OCI-LY1 (cell line): Measurements from ENCODE around the gene SLC25A26.

Source experiments
- H2AFZ ChIP-seq: fragments of 200-600 bp; sonication (generic), shearing (Covaris generic); 2 replicates; pipeline ENCODE4 v1.6.0; 2014; ENCODE audit warnings: antibody characterized with exemption, mild to moderate bottlenecking, low read length
- H3F3A ChIP-seq: fragments of 200-600 bp; sonication (generic), shearing (Covaris generic); 2 replicates; pipeline ENCODE4 v1.6.0; 2014; ENCODE audit warnings: mild to moderate bottlenecking, antibody characterized with exemption, low read length, moderate library complexity; ENCODE audit not compliant: insufficient read depth
- H3K27ac ChIP-seq: fragments of 200-600 bp; sonication (generic); 2 replicates; pipeline ENCODE4 v1.5.1; 2014; ENCODE audit warnings: low read length, mixed run types, mild to moderate bottlenecking, low read depth; ENCODE audit not compliant: poor library complexity, severe bottlenecking
- H3K27me3 ChIP-seq: fragments of 200-600 bp; sonication (generic); 2 replicates; pipeline ENCODE4 v1.6.0; 2014; ENCODE audit warnings: antibody characterized with exemption, mild to moderate bottlenecking, low read length, moderate library complexity; ENCODE audit not compliant: insufficient read depth
- H3K36me3 ChIP-seq: fragments of 200-600 bp; sonication (generic); 2 replicates; pipeline ENCODE4 v1.6.1; 2014; ENCODE audit warnings: mild to moderate bottlenecking, antibody characterized with exemption, low read length, moderate library complexity, mixed read lengths; ENCODE audit not compliant: insufficient read depth
- H3K4me1 ChIP-seq: fragments of 200-600 bp; sonication (generic); 2 replicates; pipeline ENCODE4 v1.5.1; 2014; ENCODE audit warnings: mild to moderate bottlenecking, low read length, moderate library complexity; ENCODE audit not compliant: insufficient read depth, severe bottlenecking
- H3K4me2 ChIP-seq: fragments of 200-600 bp; sonication (generic), shearing (Covaris generic); 2 replicates; pipeline ENCODE4 v1.6.1; 2014; ENCODE audit warnings: low read length
- H3K4me3 ChIP-seq: fragments of 200-600 bp; sonication (generic); 2 replicates; pipeline ENCODE4 v1.5.1; 2014; ENCODE audit warnings: low read length, low read depth, mild to moderate bottlenecking, mixed read lengths; ENCODE audit not compliant: poor library complexity, severe bottlenecking
- H3K79me2 ChIP-seq: fragments of 200-600 bp; shearing (Covaris generic); 2 replicates; pipeline ENCODE4 v1.6.1; 2016; ENCODE audit warnings: mixed run types, low read length, mixed read lengths; ENCODE audit not compliant: insufficient read depth
- H3K9ac ChIP-seq: fragments of 200-600 bp; sonication (generic), shearing (Covaris generic); 2 replicates; pipeline ENCODE4 v1.6.1; 2014; ENCODE audit warnings: mild to moderate bottlenecking, low read length, mixed read lengths
- H3K9me2 ChIP-seq: fragments of 200-600 bp; sonication (generic), shearing (Covaris generic); 2 replicates; pipeline ENCODE4 v1.6.1; 2014; ENCODE audit warnings: low read depth, mild to moderate bottlenecking, low read length, mixed read lengths
- H3K9me3 ChIP-seq: fragments of 200-600 bp; shearing (Covaris generic); 2 replicates; pipeline ENCODE4 v1.6.1; 2014; ENCODE audit warnings: low read length, mixed read lengths
- H4K20me1 ChIP-seq: fragments of 200-600 bp; sonication (generic), shearing (Covaris generic); 2 replicates; pipeline ENCODE4 v1.6.0; 2016; ENCODE audit warnings: mild to moderate bottlenecking, low read length; ENCODE audit not compliant: insufficient read depth
- CTCF ChIP-seq: fragments of 200-600 bp; sonication (generic), shearing (Covaris generic); IDR thresholded peaks from 2 replicates; pipeline ENCODE4 v1.5.1; 2017; ENCODE audit warnings: mild to moderate bottlenecking, antibody characterized with exemption, low read length, moderate library complexity, mixed read lengths
- EZH2 ChIP-seq: fragments of 200-600 bp; sonication (generic), shearing (Covaris generic); IDR thresholded peaks from 2 replicates; pipeline ENCODE4 v1.8.0; 2017; ENCODE audit warnings: borderline replicate concordance, mixed run types, mild to moderate bottlenecking, antibody characterized with exemption, low read length, moderate library complexity, mixed read lengths

Gene SLC25A26

GRCh38 chr3:66228707-66229106 is 7.9 kb downstream of the SLC25A26 start:
- H3K9ac ChIP-seq = no peak overlapping the region
- H3K27ac ChIP-seq = no peak overlapping the region
- H3K4me1 ChIP-seq = peaks cover 8% of the 10 kb centered on the region
- H4K20me1 ChIP-seq = no peaks in the 10 kb centered on the region
- H3K36me3 ChIP-seq = no peaks in the 10 kb centered on the region
- H3K27me3 ChIP-seq = no peaks in the 10 kb centered on the region
- no peak overlapping the region for H3K4me3 ChIP-seq
- H2AFZ ChIP-seq = no peak overlapping the region
- TF ChIP-seq EZH2 (no peak), CTCF (no peak)
- no peak overlapping the region for H3K4me2 ChIP-seq
- peaks cover 8% of the 10 kb centered on the region; the same call in 1 of the 2 replicates for H3K79me2 ChIP-seq
- H3K9me3 ChIP-seq = no peaks in the 10 kb centered on the region
- no peaks in the 10 kb centered on the region for H3F3A ChIP-seq
- H3K9me2 ChIP-seq = no peaks in the 10 kb centered on the region

- Histone ChIP-seq H3K79me2 (peaks cover 8% of the 10 kb centered on the region; the same call in 1 of the 2 replicates), H3K9me3 (0 out of 2 replicates have a peak, but pooled peaks cover 2% of the 10 kb centered on the region), H3K27me3 (no peaks in the 10 kb centered on the region), H4K20me1 (no peaks in the 10 kb centered on the region), H3K27ac (no peak overlapping the region), H3K4me2 (no peak overlapping the region), H3K36me3 (no peaks in the 10 kb centered on the region), H3K4me3 (no peak overlapping the region), H3K9ac (no peak overlapping the region), H2AFZ (no peak overlapping the region), H3K9me2 (no peaks in the 10 kb centered on the region), H3K4me1 (peaks cover 8% of the 10 kb centered on the region), H3F3A (no peaks in the 10 kb centered on the region)
- no peak for TF ChIP-seq EZH2
- TF ChIP-seq CTCF = no peak
These were observed 9.1 kb downstream of the SLC25A26 start for GRCh38 chr3:66229931-66230330.

GRCh38 chr3:66233033-66233432 is 12.2 kb downstream of the SLC25A26 start:
- Histone ChIP-seq H3K4me1 (peaks cover 4% of the 10 kb centered on the region), H3K4me2 (no peak overlapping the region), H4K20me1 (no peaks in the 10 kb centered on the region), H3K36me3 (peaks cover 11% of the 10 kb centered on the region), H3K9me3 (0 out of 2 replicates have a peak, but pooled peaks cover 5% of the 10 kb centered on the region), H3K9ac (no peak overlapping the region), H3K27ac (no peak overlapping the region), H2AFZ (no peak overlapping the region), H3K4me3 (no peak overlapping the region), H3K27me3 (no peaks in the 10 kb centered on the region), H3K79me2 (peaks cover 8% of the 10 kb centered on the region; the same call in 1 of the 2 replicates), H3K9me2 (no peaks in the 10 kb centered on the region), H3F3A (no peaks in the 10 kb centered on the region)
- TF ChIP-seq EZH2 (no peak), CTCF (no peak)
